HL-60 (cell line): ENCODE results near the gene PRSS27.

Source experiments
- CTCF ChIP-seq: IDR thresholded peaks from one replicate; pipeline ENCODE4 v1.5.1; 2011; ENCODE audit warnings: low read length, control low read depth, inconsistent platforms; ENCODE audit not compliant: insufficient read depth
- GABPA ChIP-seq: IDR thresholded peaks from 2 replicates; pipeline ENCODE4 v1.6.1; 2012; ENCODE audit warnings: low read depth
- POLR2AphosphoS5 ChIP-seq: IDR thresholded peaks from 2 replicates; pipeline ENCODE4 v1.6.1; 2012; ENCODE audit warnings: low read depth
- REST ChIP-seq: IDR thresholded peaks from 2 replicates; pipeline ENCODE4 v1.6.1; 2012; ENCODE audit warnings: low read depth; ENCODE audit not compliant: insufficient replicate concordance

GRCh38 chr16:2692251-2692947 is 27.6 kb downstream of the PRSS27 start:
- TF ChIP-seq POLR2AphosphoS5 (no peak), CTCF (no peak), GABPA (no peak), REST (no peak)
